GM10266 (cell line): ENCODE results near the gene CAPZB.

Experiments
- DNase-seq: peaks from one replicate; pipeline ENCODE4 v3.0.0; 2012; ENCODE audit errors: extremely low spot score
- CTCF ChIP-seq: IDR thresholded peaks from 2 replicates; pipeline ENCODE4 v1.5.1; 2012; ENCODE audit warnings: mild to moderate bottlenecking, low read depth; ENCODE audit not compliant: control insufficient read depth, insufficient read depth; ENCODE audit errors: missing control alignments

The CAPZB gene

GRCh38 chr1:19461220-19461554 lies 24.2 kb downstream of the CAPZB start:
- DNase-seq: no peak
- no peak for TF ChIP-seq CTCF

- no peak for DNase-seq
- TF ChIP-seq CTCF: no peak
Observed at GRCh38 chr1:19460535-19461219, 24.7 kb downstream of the CAPZB start.

- TF ChIP-seq CTCF: no peak
- no peak for DNase-seq
Observed at GRCh38 chr1:19458815-19459417, 26.4 kb downstream of the CAPZB start.

DNA sequence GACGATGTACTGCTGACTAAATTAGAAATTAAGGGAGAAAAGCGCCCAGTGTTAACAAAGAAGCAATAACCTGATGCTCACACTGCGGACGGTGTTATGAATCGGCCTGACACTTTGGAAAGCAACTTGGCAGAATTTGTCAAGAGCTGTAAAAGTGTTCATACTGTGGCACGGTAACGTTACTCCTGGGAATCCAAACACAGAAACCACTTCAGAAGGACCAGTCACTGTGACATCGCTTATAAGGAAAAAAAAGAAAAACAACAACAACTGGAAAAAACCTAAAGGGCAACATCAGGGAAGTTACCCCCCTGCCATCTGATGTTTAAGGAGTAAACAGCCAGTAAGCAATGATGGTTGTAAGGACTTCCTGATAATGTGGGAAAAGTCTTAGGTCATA lies 27.7 kb downstream of the CAPZB start:
- DNase-seq: no peak
- TF ChIP-seq CTCF: no peak

DNA sequence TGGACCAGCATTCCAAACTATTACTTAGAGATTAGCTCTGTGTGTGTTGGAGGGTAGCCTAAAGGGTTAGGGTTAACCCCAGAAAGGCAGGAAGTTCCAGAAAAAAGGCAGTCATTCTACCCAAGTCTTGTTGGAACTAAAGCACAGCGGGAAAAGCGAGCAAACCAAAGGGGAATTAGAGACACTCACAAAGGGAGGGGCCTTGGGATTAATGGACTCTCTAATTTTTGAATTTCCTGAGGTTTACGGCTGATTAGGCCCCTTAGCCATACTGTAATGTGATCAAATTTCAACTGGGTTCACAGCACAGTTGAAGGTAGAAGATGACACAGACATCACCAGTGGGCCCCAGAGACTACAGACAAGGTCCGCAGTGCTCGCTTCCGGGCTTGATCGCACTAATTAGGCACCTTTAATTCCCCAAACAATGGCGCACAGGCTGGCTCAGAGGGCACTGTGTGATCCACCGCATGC lies 28.3 kb downstream of the CAPZB start:
- no peak for TF ChIP-seq CTCF
- DNase-seq: no peak

GRCh38 chr1:19455353-19455752 lies 30.0 kb downstream of the CAPZB start:
- no peak for DNase-seq
- no peak for TF ChIP-seq CTCF
